ENCODE data around the gene ENDOV.

DNA sequence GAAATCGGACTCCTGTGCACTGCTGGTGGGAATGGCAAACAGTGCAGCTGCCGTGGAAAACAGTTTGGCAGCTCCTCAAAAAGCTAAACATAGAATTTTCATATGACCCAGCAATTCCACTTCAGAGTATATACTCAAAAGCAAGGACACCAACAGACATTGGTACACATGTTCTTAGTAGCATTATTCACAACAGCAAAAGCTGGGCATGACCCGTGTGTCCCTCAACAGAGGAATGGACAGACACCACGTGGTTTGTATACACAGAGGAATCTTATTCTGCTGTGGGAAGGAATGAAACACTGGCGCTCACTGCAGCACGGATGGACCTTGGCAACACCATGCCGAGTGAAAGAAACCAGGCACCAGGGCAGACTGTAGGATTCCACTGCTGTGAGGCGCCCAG is 45.5 kb downstream of the ENDOV start:
- TF ChIP-seq, protein P1, sequence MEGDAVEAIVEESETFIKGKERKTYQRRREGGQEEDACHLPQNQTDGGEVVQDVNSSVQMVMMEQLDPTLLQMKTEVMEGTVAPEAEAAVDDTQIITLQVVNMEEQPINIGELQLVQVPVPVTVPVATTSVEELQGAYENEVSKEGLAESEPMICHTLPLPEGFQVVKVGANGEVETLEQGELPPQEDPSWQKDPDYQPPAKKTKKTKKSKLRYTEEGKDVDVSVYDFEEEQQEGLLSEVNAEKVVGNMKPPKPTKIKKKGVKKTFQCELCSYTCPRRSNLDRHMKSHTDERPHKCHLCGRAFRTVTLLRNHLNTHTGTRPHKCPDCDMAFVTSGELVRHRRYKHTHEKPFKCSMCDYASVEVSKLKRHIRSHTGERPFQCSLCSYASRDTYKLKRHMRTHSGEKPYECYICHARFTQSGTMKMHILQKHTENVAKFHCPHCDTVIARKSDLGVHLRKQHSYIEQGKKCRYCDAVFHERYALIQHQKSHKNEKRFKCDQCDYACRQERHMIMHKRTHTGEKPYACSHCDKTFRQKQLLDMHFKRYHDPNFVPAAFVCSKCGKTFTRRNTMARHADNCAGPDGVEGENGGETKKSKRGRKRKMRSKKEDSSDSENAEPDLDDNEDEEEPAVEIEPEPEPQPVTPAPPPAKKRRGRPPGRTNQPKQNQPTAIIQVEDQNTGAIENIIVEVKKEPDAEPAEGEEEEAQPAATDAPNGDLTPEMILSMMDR (optimal IDR thresholded peaks at IDR 0.05 in 1 of 3, IDR thresholded peaks at IDR 0.05 in 1 of 3, conservative IDR thresholded peaks at IDR 0.05 in 1 of 3; ENCODE audit: extremely low read depth in 1 of 3, insufficient read depth in 2 of 3, low read length in 3 of 3) = no peak
- no peak for TF ChIP-seq EZH2 (IDR thresholded peaks at IDR 0.05; ENCODE audit: low read length)
